NCI-H187 treated with DMSO at 0.1 percent for 48 hours (cell line): ENCODE data around the gene SLC7A1.

Experiments used
- DNase-seq: peaks from one replicate; lab custom pipeline; 2025; lab: John Stamatoyannopoulos, UW

Gene SLC7A1

GRCh38 chr13:29508130-29508875, 87.2 kb downstream of the SLC7A1 start:
- peak; percentile 9 for DNase-seq

DNA sequence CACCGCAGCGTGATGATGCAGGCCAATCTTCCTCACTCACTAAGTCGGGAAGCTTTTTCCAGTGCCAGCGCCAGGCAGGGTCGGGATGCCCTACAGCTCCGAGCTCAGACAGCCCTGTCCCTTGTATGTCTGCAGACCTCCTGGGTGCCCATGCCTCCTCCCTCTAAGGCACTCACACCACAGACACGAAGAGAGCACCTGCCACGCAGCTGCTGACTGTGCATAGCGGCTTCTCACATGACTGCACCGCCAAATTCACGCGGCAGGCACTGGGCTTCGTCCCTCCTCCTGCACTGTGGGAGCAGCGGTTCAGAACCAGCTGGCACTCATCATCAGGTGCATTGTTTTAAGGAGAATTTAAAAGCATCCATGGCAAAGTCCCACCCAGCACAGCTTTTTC, 88.1 kb downstream of the SLC7A1 start:
- DNase-seq, result peak; percentile 30

GRCh38 chr13:29505950-29506349, 89.5 kb downstream of the SLC7A1 start:
- DNase-seq, result no peak

GRCh38 chr13:29505511-29505910, 90.0 kb downstream of the SLC7A1 start:
- DNase-seq, result no peak

- no peak for DNase-seq
These were observed 90.8 kb downstream of the SLC7A1 start for GRCh38 chr13:29504691-29505090.

GRCh38 chr13:29503041-29503837, 92.2 kb downstream of the SLC7A1 start:
- no peak for DNase-seq

GRCh38 chr13:29502391-29503008, 93.0 kb downstream of the SLC7A1 start:
- no peak for DNase-seq

DNA sequence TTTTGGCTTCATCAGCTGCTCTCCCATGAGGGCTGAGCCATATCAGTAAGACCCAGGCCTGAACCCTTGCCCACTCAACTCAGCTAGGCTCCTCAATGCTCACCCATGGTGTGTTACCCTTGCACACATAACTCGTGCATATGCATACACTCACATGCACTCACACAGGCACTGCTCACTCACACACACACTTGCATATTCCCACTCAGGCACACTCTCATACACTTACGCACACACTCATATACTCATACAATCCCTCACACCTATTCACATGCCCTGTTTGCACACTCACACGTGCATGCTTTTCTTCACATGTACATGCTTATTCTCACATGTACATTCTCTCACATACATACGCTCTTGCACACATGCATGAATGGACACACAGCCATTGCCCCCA, 93.8 kb downstream of the SLC7A1 start:
- no peak for DNase-seq

GRCh38 chr13:29500386-29500785, 95.1 kb downstream of the SLC7A1 start:
- DNase-seq, result no peak

- DNase-seq, result no peak
These were observed 95.9 kb downstream of the SLC7A1 start for GRCh38 chr13:29499506-29500165.

DNA sequence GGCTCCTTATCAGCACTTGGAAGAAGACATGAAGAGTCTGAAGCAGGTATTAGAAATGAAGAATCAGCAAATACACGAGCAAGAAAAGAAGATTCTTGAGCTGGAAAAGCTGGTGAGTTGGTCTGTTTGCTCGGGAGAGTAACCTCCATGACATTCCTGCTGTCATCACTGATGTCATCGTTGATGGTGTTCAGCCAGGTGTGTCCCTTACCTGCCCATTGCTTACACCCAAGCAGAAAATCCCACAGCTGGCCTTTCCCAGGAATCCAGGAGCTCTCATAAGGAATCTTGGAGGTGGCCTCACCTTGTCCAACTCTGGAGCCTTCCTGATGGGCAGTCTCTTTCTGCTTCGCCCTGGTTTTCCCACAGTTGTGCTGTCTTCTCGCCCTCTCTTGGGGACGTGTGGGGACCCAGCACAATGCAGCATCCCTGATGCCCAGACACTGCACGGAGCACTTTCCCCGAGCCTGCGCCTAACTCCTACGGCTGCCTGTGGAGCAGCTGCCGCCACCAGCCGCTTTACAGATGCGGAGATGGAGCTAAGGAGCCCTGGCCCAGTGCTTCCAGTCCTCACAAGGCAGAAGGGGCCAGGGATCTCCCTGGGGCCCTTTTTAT, 97.0 kb downstream of the SLC7A1 start:
- no peak for DNase-seq

DNA sequence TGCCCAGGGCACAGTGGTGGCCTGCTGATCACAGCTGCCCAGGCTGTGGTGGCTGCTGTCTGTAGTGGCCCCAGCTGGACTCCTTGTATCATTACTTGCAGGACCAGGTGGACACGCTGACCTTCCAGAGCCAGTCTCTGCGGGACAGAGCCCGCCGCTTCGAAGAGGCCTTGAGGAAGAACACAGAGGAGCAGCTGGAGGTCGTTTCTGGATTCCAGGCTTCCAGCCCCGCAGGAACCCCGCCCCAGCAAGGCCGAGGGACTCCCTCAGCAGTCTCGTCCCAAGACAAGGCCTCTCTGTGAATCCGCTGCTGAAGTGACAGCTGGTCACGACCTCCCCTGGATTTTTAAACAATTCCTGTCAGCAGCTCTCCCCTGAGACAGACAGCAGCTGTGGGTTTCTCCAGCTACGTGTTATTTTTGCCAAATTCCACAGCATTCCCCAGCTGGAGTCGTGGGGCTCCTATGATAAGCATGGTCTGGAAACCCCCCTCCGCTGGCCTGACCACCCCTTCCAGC, 98.3 kb downstream of the SLC7A1 start:
- no peak for DNase-seq

DNA sequence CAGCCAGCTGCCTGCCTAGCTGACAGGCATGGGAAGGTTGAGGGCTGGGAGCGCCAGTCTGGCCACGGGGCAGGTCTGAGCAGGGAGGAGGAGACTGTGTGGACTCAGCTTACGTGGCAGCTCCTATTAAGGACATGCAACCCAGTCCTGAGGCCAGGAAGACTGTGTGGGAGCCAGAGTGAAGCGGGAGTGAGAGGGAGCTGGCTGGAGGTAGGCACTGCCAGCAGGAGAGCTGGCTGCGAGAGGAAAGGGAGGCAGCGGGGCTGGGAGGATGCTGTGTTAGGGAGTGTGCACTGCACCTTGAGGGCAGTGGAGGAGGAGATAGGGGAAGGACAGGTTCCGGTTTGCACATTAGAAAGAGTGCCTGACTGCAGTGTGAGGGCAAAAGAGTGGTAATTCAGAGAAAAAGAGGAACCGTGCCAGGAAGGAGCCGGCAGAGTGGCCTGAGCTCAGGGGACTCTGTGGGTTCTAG, 99.2 kb downstream of the SLC7A1 start:
- no peak for DNase-seq

DNA sequence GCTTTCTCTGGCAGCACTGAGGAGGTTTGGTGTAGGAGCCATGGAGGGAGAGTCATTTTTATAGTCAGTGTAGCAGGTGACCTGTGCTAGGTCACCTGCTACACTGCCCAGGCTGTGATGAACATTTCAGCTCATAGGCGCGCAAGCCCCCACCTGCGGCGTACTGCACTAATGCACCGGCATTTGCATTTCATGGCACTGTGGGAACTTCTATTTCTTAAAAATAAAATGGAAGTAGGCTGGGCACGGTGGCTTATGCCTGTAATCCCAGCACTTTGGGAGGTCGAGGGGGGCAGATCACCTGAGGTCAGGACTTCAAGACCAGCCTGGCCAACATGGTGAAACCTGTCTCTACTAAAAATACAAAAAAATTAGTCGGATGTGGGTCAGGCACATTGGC, 101.0 kb downstream of the SLC7A1 start:
- DNase-seq, result no peak

GRCh38 chr13:29493796-29494195, 101.7 kb downstream of the SLC7A1 start:
- DNase-seq, result no peak

GRCh38 chr13:29491248-29491647, 104.2 kb downstream of the SLC7A1 start:
- no peak for DNase-seq

DNA sequence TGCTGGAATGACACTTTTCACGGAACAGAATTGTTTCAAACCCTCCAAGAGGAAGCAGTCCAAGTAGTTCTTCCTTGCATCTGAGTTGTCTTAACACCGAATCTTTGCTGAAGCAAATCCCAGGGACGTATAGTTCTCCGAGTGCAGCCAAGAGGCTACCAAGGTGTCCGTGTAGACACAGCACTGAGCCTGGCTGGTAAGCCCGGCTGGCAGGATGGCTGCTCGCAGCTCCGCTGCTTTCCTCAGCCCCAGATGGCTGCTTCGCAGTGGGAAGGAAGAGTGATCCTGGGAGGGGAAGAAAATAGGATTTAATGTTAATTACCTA, 105.0 kb downstream of the SLC7A1 start:
- no peak for DNase-seq

- no peak for DNase-seq
These were observed 105.6 kb downstream of the SLC7A1 start for GRCh38 chr13:29489650-29490560.

- DNase-seq, result no peak
These were observed 107.7 kb downstream of the SLC7A1 start for GRCh38 chr13:29487466-29488454.
